CD14-positive monocyte (primary cell): Measurements from ENCODE around the gene TMEM213. TPM values are rescaled to one million over a fixed set of nuclear protein-coding genes. Genes with fewer than 3 reads are reported as not detected.

Experiments
- DNase-seq, 3 donors: peaks; one replicate each; pipeline ENCODE4 v3.0.0-alpha.2; 2011 to 2022
- H2AFZ ChIP-seq: 2 replicates; pipeline ENCODE4 v1.6.0; 2012; ENCODE audit warnings: mild to moderate bottlenecking, low read depth, low read length, inconsistent platforms; ENCODE audit not compliant: insufficient read depth, poor library complexity, severe bottlenecking
- H3K27ac ChIP-seq, 2 donors: 1 replicate in 1 of 2; 2 replicates in 1 of 2; pipeline ENCODE4 v1.5.1; 2012 to 2013; ENCODE audit warnings: low read length in 2 of 2, control low read depth in 1 of 2, inconsistent platforms in 1 of 2, low read depth in 1 of 2, mild to moderate bottlenecking in 1 of 2
- H3K27me3 ChIP-seq, 2 donors: one replicate each; pipeline versions ENCODE4 v1.6.0 to v1.6.1; 2011 to 2013; ENCODE audit warnings: low read length in 2 of 2; ENCODE audit not compliant: control insufficient read depth in 2 of 2, insufficient read depth in 2 of 2
- H3K36me3 ChIP-seq, 2 donors: replicated peaks in 1 of 2; 1 replicate in 1 of 2; 2 replicates in 1 of 2; pipeline versions ENCODE4 v1.5.1 to v1.6.1; 2012 to 2013; ENCODE audit warnings: low read length in 2 of 2, control low read depth in 1 of 2, inconsistent platforms in 1 of 2, mild to moderate bottlenecking in 1 of 2; ENCODE audit not compliant: insufficient read depth in 2 of 2, control insufficient read depth in 1 of 2
- H3K4me1 ChIP-seq, 2 donors: 1 replicate in 1 of 2; 2 replicates in 1 of 2; pipeline versions ENCODE4 v1.5.1 to v1.6.1; 2012 to 2013; ENCODE audit warnings: low read length in 2 of 2, control low read depth in 1 of 2, inconsistent platforms in 1 of 2, mild to moderate bottlenecking in 1 of 2, moderate library complexity in 1 of 2; ENCODE audit not compliant: insufficient read depth in 2 of 2, control insufficient read depth in 1 of 2
- H3K4me2 ChIP-seq: replicated peaks from 2 replicates; pipeline ENCODE3; 2012; ENCODE audit warnings: low read length, moderate library complexity, mild to moderate bottlenecking; ENCODE audit not compliant: poor library complexity, severe bottlenecking; ENCODE audit errors: extremely low read depth
- H3K4me3 ChIP-seq, 3 experiments: fragments of 200-600 bp in 1 of 3; sonication (generic) in 1 of 3; replicated peaks in 1 of 3; 1 replicate in 2 of 3; 2 replicates in 1 of 3; pipeline ENCODE4 v1.5.1; 2011 to 2013; ENCODE audit warnings: low read length in 3 of 3, mild to moderate bottlenecking in 3 of 3, control low read depth in 2 of 3, low read depth in 2 of 3, inconsistent platforms in 1 of 3, moderate library complexity in 1 of 3
- H3K79me2 ChIP-seq: 2 replicates; pipeline ENCODE4 v1.6.0; 2012; ENCODE audit warnings: mild to moderate bottlenecking, control low read depth, inconsistent platforms, low read length, moderate library complexity; ENCODE audit not compliant: insufficient read depth
- H3K9ac ChIP-seq: 2 replicates; pipeline ENCODE4 v1.6.0; 2017; ENCODE audit warnings: low read length, mild to moderate bottlenecking; ENCODE audit not compliant: insufficient read depth, poor library complexity, severe bottlenecking
- H3K9me3 ChIP-seq, 2 donors: replicated peaks in 1 of 2; 1 replicate in 1 of 2; 2 replicates in 1 of 2; pipeline versions ENCODE4 v1.5.1 to v1.6.1; 2012 to 2013; ENCODE audit warnings: low read length in 2 of 2, control low read depth in 1 of 2; ENCODE audit not compliant: control insufficient read depth in 1 of 2, insufficient read depth in 1 of 2
- H4K20me1 ChIP-seq: 2 replicates; pipeline ENCODE4 v1.6.0; 2012; ENCODE audit warnings: mild to moderate bottlenecking, low read length, control low read depth, moderate library complexity; ENCODE audit not compliant: insufficient read depth
- H3K27ac Mint-ChIP-seq, 7 donors: one replicate each; pipeline ENCODE4 v1.8.0; 2020; ENCODE audit warnings: mild to moderate bottlenecking in 7 of 7, mixed read lengths in 7 of 7, moderate library complexity in 6 of 7, inconsistent platforms in 2 of 7
- H3K27me3 Mint-ChIP-seq, 3 donors: one replicate each; pipeline ENCODE4 v1.8.0; 2021 to 2022; ENCODE audit warnings: low read depth in 3 of 3, mild to moderate bottlenecking in 3 of 3, mixed read lengths in 3 of 3, moderate library complexity in 3 of 3, inconsistent platforms in 1 of 3
- H3K36me3 Mint-ChIP-seq, 2 donors: one replicate each; pipeline ENCODE4 v1.8.0; 2020; ENCODE audit warnings: mixed read lengths in 2 of 2, inconsistent platforms in 1 of 2, mild to moderate bottlenecking in 1 of 2
- H3K4me1 Mint-ChIP-seq: one replicate; pipeline ENCODE4 v1.8.0; 2020; ENCODE audit warnings: mild to moderate bottlenecking, mixed read lengths
- H3K4me3 Mint-ChIP-seq, 2 donors: one replicate each; pipeline ENCODE4 v1.8.0; 2020; ENCODE audit warnings: mild to moderate bottlenecking in 2 of 2, mixed read lengths in 2 of 2, moderate library complexity in 1 of 2
- H3K9me3 Mint-ChIP-seq, 7 donors: one replicate each; pipeline ENCODE4 v1.8.0; 2020 to 2022; ENCODE audit warnings: mixed read lengths in 7 of 7, mild to moderate bottlenecking in 6 of 7, moderate library complexity in 6 of 7, inconsistent platforms in 2 of 7
- WGBS: methylation state at CpG from one replicate; pipeline ENCODE4 v1.1.5; 2013; ENCODE audit warnings: missing lambda C conversion rate; ENCODE audit not compliant: insufficient coverage; 5-methylcytosine and 5-hydroxymethylcytosine counted together
- intact Hi-C, 2 donors: fragments of 100-400 bp; cut with micrococcal nuclease; formaldehyde crosslinking; loops; one replicate each; pipeline versions ENCODE4 v1.15.0 to v1.15.1; 2023
- polyA plus RNA-seq, 3 donors: library from polyadenylated mRNA; depleted of rRNA in 1 of 3; unstranded in 2 of 3; stranded (reverse) in 1 of 3; fragments of 300-500 nt in 2 of 3; fragments of >200 nt in 1 of 3; fragmentation: Illumina TruSeq in 2 of 3; gene quantifications; 1 replicate in 2 of 3; 2 replicates in 1 of 3; pipeline ENCODE4 v1.2.3, GENCODE V29; 2012 to 2021
- TF ChIP-seq, protein P1 (sequence below): fragments of 200-600 bp; IDR thresholded peaks from one replicate; pipeline ENCODE4 v1.8.0; 2022; ENCODE audit warnings: antibody characterized with exemption, mild to moderate bottlenecking

TMEM213 gene
- polyA plus RNA-seq, 3 donors, result not detected

DNA sequence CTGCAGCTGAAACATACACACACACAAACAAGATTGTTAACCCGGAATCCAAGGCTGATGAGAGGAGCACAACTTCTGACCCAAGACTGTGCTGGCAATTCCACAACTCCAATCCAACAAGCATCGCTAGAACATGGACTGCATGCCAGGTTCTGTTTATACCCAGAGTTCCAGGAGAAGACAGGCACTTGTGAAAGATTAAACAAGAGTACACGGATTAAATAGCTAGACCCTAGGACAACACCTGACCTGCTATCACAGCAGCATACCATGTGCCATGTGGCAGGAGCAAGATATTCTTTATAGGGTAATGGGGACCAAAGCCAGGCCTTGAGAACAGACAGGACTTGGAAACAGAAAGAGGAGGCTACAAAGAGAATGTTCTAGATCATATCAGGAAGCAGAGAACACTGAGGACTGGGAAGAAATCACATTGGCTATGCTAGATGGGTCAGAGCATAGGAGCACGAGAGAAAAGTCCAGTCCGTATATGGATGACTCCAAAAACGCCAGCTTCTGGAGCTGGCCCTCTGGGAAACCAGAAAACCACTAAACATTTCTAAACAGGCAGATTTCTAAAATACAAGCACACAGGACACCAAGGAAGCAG, 83.9 kb downstream of the TMEM213 start:
- H3K9me3 Mint-ChIP-seq, result no peaks in the 10 kb centered on the region
- Histone ChIP-seq H3K9me3 (no peaks in the 10 kb centered on the region), H3K4me2 (no peak overlapping the region), H3K36me3 (no peaks in the 10 kb centered on the region), H3K79me2 (no peaks in the 10 kb centered on the region), H2AFZ (no peak overlapping the region), H4K20me1 (no peaks in the 10 kb centered on the region), H3K27ac (no peak overlapping the region), H3K4me1 (no peaks in the 10 kb centered on the region), H3K27me3 (no peaks in the 10 kb centered on the region), H3K9ac (no peak overlapping the region), H3K4me3 (no peak overlapping the region)
- H3K27ac Mint-ChIP-seq, result no peak overlapping the region
- no peaks in the 10 kb centered on the region for H3K36me3 Mint-ChIP-seq
- DNase-seq, result no peak
- no peak overlapping the region for H3K4me3 Mint-ChIP-seq
- intact Hi-C loops, result loop anchor here in 1 of 2 donors (10.0 kb wide), 1 partner anchor 193 kb away; no protein-coding TSS in a partner anchor
- peaks cover 0 to 1% (median 0%) of the 10 kb centered on the region in 3 donors for H3K27me3 Mint-ChIP-seq
- WGBS, result 100% methylated on average over 4 of the region's 6 CpGs
- TF ChIP-seq, protein P1, sequence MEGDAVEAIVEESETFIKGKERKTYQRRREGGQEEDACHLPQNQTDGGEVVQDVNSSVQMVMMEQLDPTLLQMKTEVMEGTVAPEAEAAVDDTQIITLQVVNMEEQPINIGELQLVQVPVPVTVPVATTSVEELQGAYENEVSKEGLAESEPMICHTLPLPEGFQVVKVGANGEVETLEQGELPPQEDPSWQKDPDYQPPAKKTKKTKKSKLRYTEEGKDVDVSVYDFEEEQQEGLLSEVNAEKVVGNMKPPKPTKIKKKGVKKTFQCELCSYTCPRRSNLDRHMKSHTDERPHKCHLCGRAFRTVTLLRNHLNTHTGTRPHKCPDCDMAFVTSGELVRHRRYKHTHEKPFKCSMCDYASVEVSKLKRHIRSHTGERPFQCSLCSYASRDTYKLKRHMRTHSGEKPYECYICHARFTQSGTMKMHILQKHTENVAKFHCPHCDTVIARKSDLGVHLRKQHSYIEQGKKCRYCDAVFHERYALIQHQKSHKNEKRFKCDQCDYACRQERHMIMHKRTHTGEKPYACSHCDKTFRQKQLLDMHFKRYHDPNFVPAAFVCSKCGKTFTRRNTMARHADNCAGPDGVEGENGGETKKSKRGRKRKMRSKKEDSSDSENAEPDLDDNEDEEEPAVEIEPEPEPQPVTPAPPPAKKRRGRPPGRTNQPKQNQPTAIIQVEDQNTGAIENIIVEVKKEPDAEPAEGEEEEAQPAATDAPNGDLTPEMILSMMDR, result no peak
- peaks cover 4% of the 10 kb centered on the region for H3K4me1 Mint-ChIP-seq

DNA sequence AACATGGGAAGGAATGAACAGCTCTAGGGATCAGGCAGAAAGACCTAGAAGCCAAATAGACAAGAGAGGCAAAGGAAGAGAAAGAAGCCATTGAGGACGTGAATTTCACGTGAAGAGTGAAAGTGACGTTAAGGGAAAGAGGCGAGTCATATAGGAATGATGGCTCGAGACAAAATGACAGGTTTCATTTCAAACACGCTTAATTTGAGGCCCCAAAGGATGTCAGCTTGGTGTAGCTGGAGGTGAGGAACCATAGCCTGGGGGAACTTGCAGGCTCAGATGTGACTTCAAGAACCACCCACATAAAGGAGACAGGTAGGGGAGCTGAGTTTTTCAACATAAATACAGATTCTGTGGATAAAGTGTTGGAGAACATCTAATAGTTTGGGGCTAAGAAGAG, 84.5 kb downstream of the TMEM213 start:
- Histone ChIP-seq H4K20me1 (no peaks in the 10 kb centered on the region), H3K4me1 (no peaks in the 10 kb centered on the region), H3K9me3 (no peaks in the 10 kb centered on the region), H3K27ac (no peak overlapping the region), H3K36me3 (no peaks in the 10 kb centered on the region), H3K4me2 (no peak overlapping the region), H3K4me3 (no peak overlapping the region), H2AFZ (no peak overlapping the region), H3K9ac (no peak overlapping the region), H3K27me3 (no peaks in the 10 kb centered on the region), H3K79me2 (no peaks in the 10 kb centered on the region)
- peaks cover 4% of the 10 kb centered on the region for H3K4me1 Mint-ChIP-seq
- no peaks in the 10 kb centered on the region for H3K9me3 Mint-ChIP-seq
- H3K27me3 Mint-ChIP-seq, result peaks cover 0 to 1% (median 0%) of the 10 kb centered on the region in 3 donors
- no peaks in the 10 kb centered on the region for H3K36me3 Mint-ChIP-seq
- no peak for DNase-seq
- H3K4me3 Mint-ChIP-seq, result no peak overlapping the region
- 93% methylated on average over 6 of the region's 6 CpGs for WGBS
- TF ChIP-seq, protein P1, result no peak
- intact Hi-C loops, result loop anchor here in 1 of 2 donors (10.0 kb wide), 1 partner anchor 193 kb away; no protein-coding TSS in a partner anchor
- no peak overlapping the region for H3K27ac Mint-ChIP-seq
